Smooth muscle cell (in vitro differentiated cells): ENCODE data around the gene KRT33B. TPM values are rescaled to one million over a fixed set of nuclear protein-coding genes. Genes with fewer than 3 reads are reported as not detected.

Source experiments
- DNase-seq: peaks from one replicate; lab custom pipeline; 2025; ENCODE audit not compliant: unreplicated experiment; lab: John Stamatoyannopoulos, UW
- H2AFZ ChIP-seq: fragments of 200-600 bp; sonication (generic); 2 replicates; pipeline ENCODE4 v1.6.0; 2016; ENCODE audit warnings: antibody characterized with exemption, low read depth, mild to moderate bottlenecking
- H3F3A ChIP-seq: fragments of 200-600 bp; sonication (generic); 2 replicates; pipeline ENCODE4 v1.6.0; 2017; ENCODE audit warnings: antibody characterized with exemption, low read depth
- H3K27ac ChIP-seq: fragments of 200-600 bp; sonication (generic); 2 replicates; pipeline ENCODE4 v1.5.1; 2016; ENCODE audit warnings: low read depth, mild to moderate bottlenecking
- H3K27me3 ChIP-seq: fragments of 200-600 bp; sonication (generic); 2 replicates; pipeline ENCODE4 v1.6.1; 2016; ENCODE audit warnings: low read depth, mild to moderate bottlenecking
- H3K36me3 ChIP-seq: fragments of 200-600 bp; sonication (generic); 2 replicates; pipeline ENCODE4 v1.5.1; 2016; ENCODE audit warnings: low read depth
- H3K4me1 ChIP-seq: fragments of 200-600 bp; sonication (generic); 2 replicates; pipeline ENCODE4 v1.5.1; 2016; ENCODE audit warnings: low read depth
- H3K4me2 ChIP-seq: fragments of 200-600 bp; sonication (generic); 2 replicates; pipeline ENCODE4 v1.6.0; 2016; ENCODE audit warnings: mild to moderate bottlenecking
- H3K4me3 ChIP-seq: fragments of 200-600 bp; sonication (generic); 2 replicates; pipeline ENCODE4 v1.5.1; 2016; ENCODE audit warnings: mild to moderate bottlenecking
- H3K79me2 ChIP-seq: fragments of 200-600 bp; sonication (generic); 2 replicates; pipeline ENCODE4 v1.6.0; 2016; ENCODE audit warnings: low read depth, mild to moderate bottlenecking
- H3K9ac ChIP-seq: fragments of 200-600 bp; sonication (generic); 2 replicates; pipeline ENCODE4 v1.6.0; 2016; ENCODE audit warnings: low read depth
- H3K9me3 ChIP-seq: fragments of 200-600 bp; sonication (generic); replicated peaks from 2 replicates; pipeline ENCODE4 v1.5.1; 2016; ENCODE audit warnings: low read depth
- H4K20me1 ChIP-seq: fragments of 200-600 bp; sonication (generic); 2 replicates; pipeline ENCODE4 v1.6.0; 2016; ENCODE audit warnings: low read depth
- WGBS: methylation state at CpG from one replicate; pipeline ENCODE4 v1.1.7; 2016; ENCODE audit warnings: low lambda C conversion rate; 5-methylcytosine and 5-hydroxymethylcytosine counted together
- polyA plus RNA-seq: library from polyadenylated mRNA; unstranded; fragments of >200 nt; fragmentation: Nextera tagmentation; extraction: Ambion mirVana; gene quantifications from 2 replicates; pipeline ENCODE4 v1.2.1, GENCODE V29; 2016
- total RNA-seq: library from RNA; depleted of rRNA; stranded (reverse); fragments of >200 nt; gene quantifications from 2 replicates; pipeline ENCODE4 v1.2.3, GENCODE V29; 2014
- TF ChIP-seq, protein P1 (sequence below): fragments of 200-600 bp; sonication (generic); IDR thresholded peaks from 2 replicates; pipeline ENCODE4 v1.5.1; 2017; ENCODE audit warnings: borderline replicate concordance, mild to moderate bottlenecking, antibody characterized with exemption; ENCODE audit not compliant: insufficient read depth, poor library complexity, severe bottlenecking

Gene KRT33B
- total and polyA plus RNA-seq, 2 experiments from 2014 or later = 1.1 to 2.7 TPM

DNA sequence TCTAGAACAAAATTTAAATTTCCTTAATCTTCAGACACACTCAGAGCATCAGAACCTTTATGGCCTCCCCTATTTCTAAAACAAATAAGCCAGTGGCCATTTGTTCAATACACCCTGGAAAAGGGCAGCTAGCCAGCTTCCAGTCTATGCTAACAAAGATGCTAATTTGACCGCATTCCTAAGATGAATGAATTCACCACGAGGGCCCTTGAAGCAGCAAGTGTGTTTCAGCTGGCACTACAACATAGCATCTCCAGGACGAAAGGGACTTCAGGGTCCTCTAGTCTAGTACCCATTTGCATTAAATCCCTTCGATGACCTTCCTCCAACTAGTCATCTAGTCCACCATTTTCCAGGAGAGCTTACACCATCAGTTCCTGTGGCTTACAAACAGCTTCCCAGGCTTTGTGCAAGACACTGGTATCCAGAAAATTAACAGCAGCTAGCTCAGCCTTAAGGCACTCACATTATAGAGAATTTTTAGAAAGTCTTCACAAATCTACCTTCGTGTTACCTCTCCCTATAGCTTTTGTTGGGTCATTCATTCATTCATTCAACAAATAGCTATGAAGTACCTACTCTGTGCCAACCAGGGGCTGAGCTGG lies 43.8 kb upstream of the KRT33B start:
- no peak overlapping the region for H3K4me2 ChIP-seq
- H3K27me3 ChIP-seq = no peaks in the 10 kb centered on the region
- no peak overlapping the region for H3K27ac ChIP-seq
- H4K20me1 ChIP-seq = no peaks in the 10 kb centered on the region
- no peaks in the 10 kb centered on the region for H3K4me1 ChIP-seq
- H2AFZ ChIP-seq = no peak overlapping the region
- no peaks in the 10 kb centered on the region for H3K9me3 ChIP-seq
- 62% methylated on average over 5 of the region's 5 CpGs for WGBS
- TF ChIP-seq, protein P1, sequence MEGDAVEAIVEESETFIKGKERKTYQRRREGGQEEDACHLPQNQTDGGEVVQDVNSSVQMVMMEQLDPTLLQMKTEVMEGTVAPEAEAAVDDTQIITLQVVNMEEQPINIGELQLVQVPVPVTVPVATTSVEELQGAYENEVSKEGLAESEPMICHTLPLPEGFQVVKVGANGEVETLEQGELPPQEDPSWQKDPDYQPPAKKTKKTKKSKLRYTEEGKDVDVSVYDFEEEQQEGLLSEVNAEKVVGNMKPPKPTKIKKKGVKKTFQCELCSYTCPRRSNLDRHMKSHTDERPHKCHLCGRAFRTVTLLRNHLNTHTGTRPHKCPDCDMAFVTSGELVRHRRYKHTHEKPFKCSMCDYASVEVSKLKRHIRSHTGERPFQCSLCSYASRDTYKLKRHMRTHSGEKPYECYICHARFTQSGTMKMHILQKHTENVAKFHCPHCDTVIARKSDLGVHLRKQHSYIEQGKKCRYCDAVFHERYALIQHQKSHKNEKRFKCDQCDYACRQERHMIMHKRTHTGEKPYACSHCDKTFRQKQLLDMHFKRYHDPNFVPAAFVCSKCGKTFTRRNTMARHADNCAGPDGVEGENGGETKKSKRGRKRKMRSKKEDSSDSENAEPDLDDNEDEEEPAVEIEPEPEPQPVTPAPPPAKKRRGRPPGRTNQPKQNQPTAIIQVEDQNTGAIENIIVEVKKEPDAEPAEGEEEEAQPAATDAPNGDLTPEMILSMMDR = no peak
- no peak for DNase-seq
- H3K36me3 ChIP-seq = no peaks in the 10 kb centered on the region
- no peak overlapping the region for H3K4me3 ChIP-seq
- H3K79me2 ChIP-seq = no peaks in the 10 kb centered on the region
- no peak overlapping the region for H3K9ac ChIP-seq
- no peaks in the 10 kb centered on the region for H3F3A ChIP-seq

DNA sequence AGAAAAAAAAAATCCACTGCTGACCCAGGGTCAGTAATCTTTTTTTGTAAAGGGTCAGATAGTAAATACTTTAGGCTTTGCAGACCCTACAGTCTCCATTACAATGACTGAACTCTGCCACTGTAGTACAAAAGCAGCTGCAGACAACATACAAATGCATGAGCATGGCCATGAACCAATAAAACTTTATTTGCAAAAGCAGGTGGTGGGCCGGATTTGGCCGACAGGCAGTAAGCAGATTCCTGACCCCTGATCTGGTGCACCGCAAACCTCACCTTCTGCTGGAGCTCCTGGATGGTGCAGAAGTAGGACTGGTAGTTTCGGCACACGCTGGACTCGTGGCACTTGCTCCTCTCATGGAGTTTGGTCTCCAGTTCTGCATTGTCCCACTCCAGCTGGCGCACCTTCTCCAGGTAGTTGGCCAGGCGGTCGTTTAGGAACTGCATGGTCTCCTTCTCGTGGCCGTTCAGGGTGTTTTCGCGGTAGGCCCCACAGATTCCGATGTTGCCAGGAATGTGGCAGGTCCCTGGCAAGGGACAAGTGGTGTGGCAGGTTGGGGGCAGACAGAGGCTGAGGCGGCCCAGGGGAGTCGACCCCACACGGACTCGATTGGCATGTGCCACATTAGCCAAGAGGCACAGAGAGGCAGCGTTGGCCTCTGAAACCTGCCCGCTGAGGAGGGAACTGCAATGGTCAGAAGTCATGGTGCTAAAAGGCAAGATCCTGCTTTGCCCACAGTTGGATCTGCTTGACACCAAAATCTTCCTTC lies 41.6 kb upstream of the KRT33B start:
- 98% methylated on average over 20 of the region's 20 CpGs for WGBS
- H2AFZ ChIP-seq = no peak overlapping the region
- no peak overlapping the region for H3K4me2 ChIP-seq
- TF ChIP-seq, protein P1 = no peak
- no peaks in the 10 kb centered on the region for H3K4me1 ChIP-seq
- H3K27me3 ChIP-seq = no peaks in the 10 kb centered on the region
- no peaks in the 10 kb centered on the region for H4K20me1 ChIP-seq
- no peak for DNase-seq
- H3K79me2 ChIP-seq = no peaks in the 10 kb centered on the region
- H3F3A ChIP-seq = no peaks in the 10 kb centered on the region
- H3K36me3 ChIP-seq = no peaks in the 10 kb centered on the region
- no peaks in the 10 kb centered on the region for H3K9me3 ChIP-seq
- no peak overlapping the region for H3K27ac ChIP-seq
- H3K4me3 ChIP-seq = no peak overlapping the region
- H3K9ac ChIP-seq = no peak overlapping the region

DNA sequence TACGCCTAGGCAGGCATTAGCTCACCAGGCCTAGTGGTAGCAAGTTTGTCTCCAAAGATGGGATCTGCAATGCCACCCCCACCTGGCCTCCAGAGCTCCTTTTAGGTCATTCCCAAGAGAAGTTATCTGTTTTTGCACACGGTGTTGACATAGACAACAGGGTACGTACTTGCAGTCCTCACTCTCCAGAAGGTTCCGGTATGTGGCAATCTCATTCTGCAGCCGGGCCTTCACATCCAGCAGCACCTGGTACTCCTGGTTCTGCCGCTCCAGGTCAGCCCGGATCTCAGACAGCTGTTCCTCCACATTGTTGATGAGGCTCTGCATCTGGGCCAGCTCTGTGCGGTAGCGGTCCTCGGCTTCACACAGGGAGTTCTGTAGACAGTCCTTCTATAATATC lies 37.6 kb upstream of the KRT33B start:
- Histone ChIP-seq H4K20me1 (no peaks in the 10 kb centered on the region), H3K4me2 (no peak overlapping the region), H3F3A (peaks cover 9% of the 10 kb centered on the region), H3K4me3 (no peak overlapping the region), H3K27ac (no peak overlapping the region), H3K4me1 (no peaks in the 10 kb centered on the region), H3K79me2 (no peaks in the 10 kb centered on the region), H3K27me3 (no peaks in the 10 kb centered on the region), H3K36me3 (no peaks in the 10 kb centered on the region), H3K9me3 (no peaks in the 10 kb centered on the region), H2AFZ (no peak overlapping the region), H3K9ac (no peak overlapping the region)
- no peak for DNase-seq
- WGBS = 96% methylated on average over 10 of the region's 10 CpGs
- TF ChIP-seq, protein P1 = no peak
